Endothelial cell of umbilical vein (primary cell): Measurements from ENCODE around the gene KLF5. TPM values are rescaled to one million over a fixed set of nuclear protein-coding genes. Genes with fewer than 3 reads are reported as not detected.

Source experiments
- BruUV-seq: library from RNA; stranded (reverse); fragments of 400-500 nt; replicated peaks from 2 replicates; lab custom pipeline; 2021; lab: Mats Ljungman, UMichigan
- CTCF ChIA-PET: fragments of 300-600, 350-600 bp; sonication (Branson Sonifier 250); formaldehyde crosslinking; loops from one replicate; lab custom pipeline; 2021; ENCODE audit warnings: antibody characterized with exemption, inconsistent platforms; lab: Charles Lee
- POLR2A ChIA-PET: fragments of 300-600, 350-600 bp; sonication (Branson Sonifier 250); formaldehyde crosslinking; loops from one replicate; lab custom pipeline; 2021; ENCODE audit warnings: antibody characterized with exemption, inconsistent platforms; lab: Charles Lee
- DNase-seq: peaks from one replicate; pipeline ENCODE4 v3.0.0-alpha.2; 2011; ENCODE audit warnings: low read depth, low spot score
- FAIRE-seq: peaks from 2 replicates; lab custom pipeline; 2011; peaks lifted over from hg19 to GRCh38; lab: Jason Lieb, UNC
- H2AFZ ChIP-seq: 2 replicates; pipeline ENCODE4 v1.6.0; 2012; ENCODE audit warnings: low read depth, low read length, control low read depth, inconsistent platforms
- H3K27ac ChIP-seq: 2 replicates; pipeline ENCODE4 v1.5.1; 2011; ENCODE audit warnings: low read depth, mild to moderate bottlenecking, control low read depth, low read length, moderate library complexity; ENCODE audit not compliant: insufficient read depth
- H3K27me3 ChIP-seq, 2 experiments: 2 replicates each; pipeline versions ENCODE4 v1.6.0 to v1.6.1; 2011; ENCODE audit warnings: low read length in 2 of 2, mixed read lengths in 1 of 2; ENCODE audit not compliant: control insufficient read depth in 2 of 2, insufficient read depth in 2 of 2
- H3K36me3 ChIP-seq, 2 experiments: 2 replicates in 1 of 2; 3 replicates in 1 of 2; pipeline ENCODE4 v1.5.1; 2011; ENCODE audit warnings: low read length in 2 of 2, mild to moderate bottlenecking in 1 of 2, moderate library complexity in 1 of 2; ENCODE audit not compliant: control insufficient read depth in 2 of 2, insufficient read depth in 2 of 2; ENCODE audit errors: extremely low read depth in 1 of 2
- H3K4me1 ChIP-seq: 3 replicates; pipeline ENCODE4 v1.5.1; 2011; ENCODE audit warnings: mild to moderate bottlenecking, low read length; ENCODE audit not compliant: control insufficient read depth, insufficient read depth; ENCODE audit errors: extremely low read depth
- H3K4me2 ChIP-seq: 2 replicates; pipeline ENCODE4 v1.6.1; 2011; ENCODE audit warnings: low read length, control low read depth, mixed read lengths; ENCODE audit not compliant: insufficient read depth
- H3K4me3 ChIP-seq, 3 experiments: fragments of 200-600 bp in 1 of 3; sonication (generic), shearing (Covaris generic) in 1 of 3; replicated peaks in 1 of 3; 2 replicates each; pipeline ENCODE4 v1.5.1; 2011 to 2016; ENCODE audit warnings: control low read depth in 3 of 3, low read length in 3 of 3, mild to moderate bottlenecking in 2 of 3, inconsistent platforms in 1 of 3, low read depth in 1 of 3, moderate library complexity in 1 of 3; ENCODE audit not compliant: insufficient read depth in 1 of 3
- H3K79me2 ChIP-seq: 2 replicates; pipeline ENCODE4 v1.6.0; 2012; ENCODE audit warnings: low read length, inconsistent platforms; ENCODE audit not compliant: control insufficient read depth, insufficient read depth
- H3K9ac ChIP-seq: replicated peaks from 2 replicates; pipeline ENCODE3; 2011; ENCODE audit warnings: low read length, control low read depth; ENCODE audit not compliant: insufficient read depth; ENCODE audit errors: extremely low read depth
- H3K9me1 ChIP-seq: replicated peaks from 3 replicates; pipeline ENCODE4 v1.6.0; 2011; ENCODE audit warnings: mild to moderate bottlenecking, low read length; ENCODE audit not compliant: control insufficient read depth, insufficient read depth; ENCODE audit errors: extremely low read depth
- H3K9me3 ChIP-seq: replicated peaks from 2 replicates; pipeline ENCODE4 v1.5.1; 2012; ENCODE audit warnings: low read length, inconsistent platforms; ENCODE audit not compliant: control insufficient read depth, insufficient read depth
- H4K20me1 ChIP-seq: replicated peaks from 2 replicates; pipeline ENCODE3; 2011; ENCODE audit warnings: mild to moderate bottlenecking, low read length; ENCODE audit not compliant: control insufficient read depth, insufficient read depth; ENCODE audit errors: extremely low read depth
- CTCF ChIP-seq, 2 donors: IDR thresholded peaks; 1 replicate in 1 of 2; 2 replicates in 1 of 2; pipeline ENCODE4 v1.5.1; 2011; ENCODE audit warnings: low read length in 2 of 2, mild to moderate bottlenecking in 2 of 2, moderate library complexity in 2 of 2, control low read depth in 1 of 2, inconsistent platforms in 1 of 2, low read depth in 1 of 2; ENCODE audit not compliant: insufficient read depth in 1 of 2; ENCODE audit errors: extremely low read depth in 1 of 2
- EZH2 ChIP-seq: IDR thresholded peaks from 2 replicates; pipeline ENCODE4 v1.6.1; 2012; ENCODE audit warnings: borderline replicate concordance, low read depth, mild to moderate bottlenecking, moderate library complexity, low read length, inconsistent platforms; ENCODE audit not compliant: severe bottlenecking
- FOS ChIP-seq: IDR thresholded peaks from 2 replicates; pipeline ENCODE4 v1.6.1; 2011; ENCODE audit warnings: mild to moderate bottlenecking, low read length, moderate library complexity, borderline replicate concordance; ENCODE audit not compliant: insufficient read depth
- GATA2 ChIP-seq: IDR thresholded peaks from 2 replicates; pipeline ENCODE4 v1.7.0; 2011; ENCODE audit warnings: low read depth, mild to moderate bottlenecking, moderate library complexity, mixed read lengths, low read length; ENCODE audit not compliant: insufficient read length, insufficient read depth
- JUN ChIP-seq: IDR thresholded peaks from 2 replicates; pipeline ENCODE4 v1.6.1; 2011; ENCODE audit warnings: borderline replicate concordance, low read depth; ENCODE audit not compliant: insufficient read length, insufficient read depth
- MAX ChIP-seq: IDR thresholded peaks from 2 replicates; pipeline ENCODE4 v1.6.1; 2011; ENCODE audit not compliant: insufficient read depth, insufficient read length
- MYC ChIP-seq: IDR thresholded peaks from one replicate; pipeline ENCODE4 v1.6.1; 2011; ENCODE audit warnings: mild to moderate bottlenecking, low read depth, low read length
- POLR2A ChIP-seq: IDR thresholded peaks from 2 replicates; pipeline ENCODE4 v1.6.1; 2012; ENCODE audit warnings: low read depth, mild to moderate bottlenecking, control low read depth, low read length
- POLR2AphosphoS5 ChIP-seq: IDR thresholded peaks from 2 replicates; pipeline ENCODE4 v1.6.1; 2012; ENCODE audit warnings: low read depth, mild to moderate bottlenecking, control low read depth, low read length, moderate library complexity; ENCODE audit not compliant: insufficient read depth
- dilution Hi-C: fragments of 300-500 bp; cut with MboI; formaldehyde crosslinking; loops from one replicate; pipeline ENCODE4 v1.15.0; 2019; ENCODE audit warnings: low sequenced_read_pairs; ENCODE audit not compliant: extremely low pct_ligation_motif_present
- intact Hi-C: fragments of 100-400 bp; cut with micrococcal nuclease; formaldehyde crosslinking; loops from one replicate; pipeline ENCODE4 v1.10.0; 2022
- polyA plus RNA-seq, 4 experiments: library from polyadenylated mRNA; depleted of rRNA in 3 of 4; stranded (reverse) in 3 of 4; unstranded in 1 of 4; fragments of >200 nt; gene quantifications; 2 replicates each; pipeline versions ENCODE4 v1.2.1 to v1.2.3, GENCODE V29; 2011 to 2012; ENCODE audit warnings: missing spikeins in 1 of 4
- total RNA-seq: library from RNA; stranded (reverse); gene quantifications from 2 replicates; pipeline ENCODE4 v1.2.3, GENCODE V29; 2021

The KLF5 gene
- total and polyA plus RNA-seq, 2 donors (not counting 3 experiments of a cell fraction or from before 2014, with no cell fraction given) = 1.7 to 4.0 TPM

GRCh38 chr13:73079359-73079758 lies 20.6 kb downstream of the KLF5 start:
- Histone ChIP-seq H3K79me2 (no peaks in the 10 kb centered on the region), H3K36me3 (no peaks in the 10 kb centered on the region), H4K20me1 (no peaks in the 10 kb centered on the region), H3K9ac (no peak overlapping the region), H2AFZ (no peak overlapping the region), H3K4me1 (peaks cover 2% of the 10 kb centered on the region), H3K9me3 (no peaks in the 10 kb centered on the region), H3K27ac (no peak overlapping the region), H3K4me3 (no peak overlapping the region), H3K27me3 (no peaks in the 10 kb centered on the region), H3K9me1 (no peaks in the 10 kb centered on the region), H3K4me2 (no peak overlapping the region)
- ChIA-PET POLR2A (no interaction called here), CTCF (no interaction called here)
- FAIRE-seq = no peak
- BruUV-seq = no TSS peak
- intact Hi-C loops (no loop called here), dilution Hi-C loops (no loop called here)
- TF ChIP-seq JUN (no peak), FOS (no peak), MAX (no peak), GATA2 (no peak), POLR2AphosphoS5 (no peak), EZH2 (no peak), MYC (no peak), CTCF (IDR thresholded peaks at IDR 0.05; ENCODE audit: extremely low read depth in 1 of 2, insufficient read depth in 1 of 2, low read depth in 1 of 2, low read length in 2 of 2) (no peak), POLR2A (no peak)
- no peak for DNase-seq
